Neural progenitor cell (in vitro differentiated cells): Measurements from ENCODE around the gene UBB.

Source experiments
- EZH2 ChIP-seq: fragments of 200-600 bp; sonication (generic); IDR thresholded peaks from 2 replicates; pipeline ENCODE4 v1.6.1; 2017; ENCODE audit warnings: antibody characterized with exemption, mild to moderate bottlenecking, moderate library complexity
- EZH2phosphoT487 ChIP-seq: fragments of 200-600 bp; sonication (generic); IDR thresholded peaks from 2 replicates; pipeline ENCODE4 v1.6.1; 2017; ENCODE audit warnings: antibody characterized with exemption
- TF ChIP-seq, protein P1 (sequence below): fragments of 200-600 bp; sonication (generic); IDR thresholded peaks from 2 replicates; pipeline ENCODE4 v1.5.1; 2017; ENCODE audit warnings: antibody characterized with exemption, mild to moderate bottlenecking

DNA sequence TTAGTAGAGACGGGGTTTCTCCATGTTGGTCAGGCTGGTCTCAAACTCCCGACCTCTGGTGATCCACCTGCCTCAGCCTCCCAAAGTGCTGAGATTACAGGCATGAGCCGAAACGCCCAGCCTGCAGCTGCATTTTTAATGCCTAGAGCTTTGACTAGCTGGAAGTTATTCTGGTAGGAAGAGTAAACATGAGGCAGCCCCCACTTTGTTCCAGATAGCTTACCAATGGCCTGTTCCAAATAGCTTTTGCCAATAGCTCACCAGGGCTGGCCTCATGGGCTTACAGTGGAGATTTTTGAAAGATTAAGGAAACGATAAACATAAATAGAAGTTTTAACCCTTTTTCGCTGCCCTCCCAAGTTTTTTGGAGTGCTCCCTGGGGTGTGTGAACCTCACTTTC is 44.3 kb downstream of the UBB start:
- TF ChIP-seq, protein P1, sequence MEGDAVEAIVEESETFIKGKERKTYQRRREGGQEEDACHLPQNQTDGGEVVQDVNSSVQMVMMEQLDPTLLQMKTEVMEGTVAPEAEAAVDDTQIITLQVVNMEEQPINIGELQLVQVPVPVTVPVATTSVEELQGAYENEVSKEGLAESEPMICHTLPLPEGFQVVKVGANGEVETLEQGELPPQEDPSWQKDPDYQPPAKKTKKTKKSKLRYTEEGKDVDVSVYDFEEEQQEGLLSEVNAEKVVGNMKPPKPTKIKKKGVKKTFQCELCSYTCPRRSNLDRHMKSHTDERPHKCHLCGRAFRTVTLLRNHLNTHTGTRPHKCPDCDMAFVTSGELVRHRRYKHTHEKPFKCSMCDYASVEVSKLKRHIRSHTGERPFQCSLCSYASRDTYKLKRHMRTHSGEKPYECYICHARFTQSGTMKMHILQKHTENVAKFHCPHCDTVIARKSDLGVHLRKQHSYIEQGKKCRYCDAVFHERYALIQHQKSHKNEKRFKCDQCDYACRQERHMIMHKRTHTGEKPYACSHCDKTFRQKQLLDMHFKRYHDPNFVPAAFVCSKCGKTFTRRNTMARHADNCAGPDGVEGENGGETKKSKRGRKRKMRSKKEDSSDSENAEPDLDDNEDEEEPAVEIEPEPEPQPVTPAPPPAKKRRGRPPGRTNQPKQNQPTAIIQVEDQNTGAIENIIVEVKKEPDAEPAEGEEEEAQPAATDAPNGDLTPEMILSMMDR, result no peak
- TF ChIP-seq EZH2 (no peak), EZH2phosphoT487 (no peak)
